Measurements from ENCODE around the gene SERPINA4. TPM values are rescaled to one million over a fixed set of nuclear protein-coding genes. Genes with fewer than 3 reads are reported as not detected.
A peak's percentile ranks its signal among the peaks of the same experiment; 100 is the strongest.
"Not testable (repeated sequence)": the region's sequence is repeated elsewhere in the genome, so short reads cannot be mapped to it uniquely, and the experiment has no call there.

Gene SERPINA4
- total RNA-seq, 1 donor from 2014 or later = not detected

DNA sequence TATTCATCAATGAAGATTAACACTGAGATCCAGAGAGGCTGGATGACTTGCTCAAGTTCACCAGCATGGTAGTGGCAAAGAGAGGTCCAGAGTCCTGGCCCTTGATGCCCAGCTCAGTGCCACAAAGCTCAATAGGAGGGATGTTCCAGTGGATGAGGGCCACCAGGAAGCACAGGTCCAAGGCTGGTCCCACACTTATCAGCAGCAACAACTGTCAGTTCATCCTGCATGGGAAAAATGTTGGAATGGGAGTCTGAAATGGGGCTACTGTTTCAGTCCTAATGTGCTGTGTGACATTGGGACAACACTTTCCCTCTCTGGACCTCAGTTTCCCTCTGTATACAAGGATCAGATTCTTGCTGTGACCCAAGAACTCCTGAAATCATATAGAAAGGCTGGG lies 31.2 kb downstream of the SERPINA4 start:
- no peak for DNase-seq (ENCODE audit: low read depth in 2 of 2)

DNA sequence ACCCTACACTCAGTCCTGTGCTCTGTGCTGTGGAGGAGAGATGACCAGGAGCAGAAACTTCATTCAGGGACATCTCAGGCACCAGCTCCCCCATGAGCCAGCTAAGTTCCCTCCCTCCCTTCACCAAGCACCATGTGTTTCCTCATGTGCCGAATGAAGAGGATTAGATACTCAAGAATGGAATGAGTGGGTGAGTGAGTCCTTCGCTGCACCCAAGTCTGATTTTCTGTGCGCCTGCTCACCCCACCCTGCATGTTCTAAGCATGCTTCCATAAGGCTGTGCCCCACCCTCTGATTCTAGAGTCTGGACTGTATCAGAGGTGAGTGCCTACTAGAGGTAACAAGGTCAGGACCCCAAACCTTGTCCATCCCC lies 32.1 kb downstream of the SERPINA4 start:
- DNase-seq (ENCODE audit: low read depth in 2 of 2) = no peak

DNA sequence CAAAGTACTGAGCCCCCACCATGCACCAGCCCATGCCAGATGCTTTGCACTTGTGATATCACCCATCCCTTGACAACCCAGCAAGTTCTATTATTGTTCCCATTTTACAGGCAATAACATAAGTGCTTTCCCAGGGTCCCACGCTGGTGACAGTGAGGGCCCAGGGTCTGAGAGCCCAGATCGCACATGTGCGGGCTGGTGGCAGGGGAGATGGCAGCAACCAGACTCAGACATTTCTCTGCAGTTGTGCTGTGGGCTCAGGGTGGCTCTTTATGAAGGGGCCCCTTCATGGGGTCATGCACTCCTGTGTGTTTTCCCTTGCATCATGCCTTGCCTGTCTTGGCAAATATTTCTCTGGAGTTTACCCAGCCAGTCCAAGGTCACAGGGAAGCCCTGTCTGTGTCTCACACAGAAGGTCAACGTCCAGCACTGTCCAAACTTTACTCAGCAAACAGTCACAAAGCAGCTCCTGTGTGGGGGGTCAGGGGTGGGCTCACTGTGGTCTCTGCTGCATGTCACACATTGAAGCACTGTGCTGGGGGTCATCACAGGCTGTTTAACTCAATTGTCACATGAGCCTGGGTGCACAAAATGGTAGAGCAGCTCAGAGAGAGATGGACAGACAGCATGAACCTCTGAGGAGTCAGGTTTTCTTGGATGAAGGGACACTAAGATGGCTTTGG lies 32.6 kb downstream of the SERPINA4 start:
- no peak for DNase-seq (ENCODE audit: low read depth in 2 of 2)

DNA sequence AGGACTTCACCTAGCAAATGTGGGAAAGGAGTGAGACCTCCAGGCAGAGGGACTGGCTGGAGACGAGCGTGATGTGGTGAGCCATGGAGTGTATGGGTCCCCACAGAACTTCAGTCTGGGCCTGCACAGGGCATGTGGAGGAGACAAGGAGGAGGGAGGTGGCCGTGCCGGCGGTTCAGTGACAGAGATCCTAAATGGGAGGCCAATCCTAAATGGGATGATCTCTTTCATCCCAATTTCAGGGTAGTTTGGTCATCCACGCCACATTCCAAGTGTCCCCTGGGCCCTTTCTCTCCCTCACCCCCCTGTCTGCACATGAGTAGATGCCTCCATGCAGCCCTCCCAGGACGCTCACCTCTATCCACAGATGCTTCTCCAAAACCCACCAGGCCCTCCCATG lies 33.2 kb downstream of the SERPINA4 start:
- DNase-seq (ENCODE audit: low read depth in 2 of 2) = no peak

DNA sequence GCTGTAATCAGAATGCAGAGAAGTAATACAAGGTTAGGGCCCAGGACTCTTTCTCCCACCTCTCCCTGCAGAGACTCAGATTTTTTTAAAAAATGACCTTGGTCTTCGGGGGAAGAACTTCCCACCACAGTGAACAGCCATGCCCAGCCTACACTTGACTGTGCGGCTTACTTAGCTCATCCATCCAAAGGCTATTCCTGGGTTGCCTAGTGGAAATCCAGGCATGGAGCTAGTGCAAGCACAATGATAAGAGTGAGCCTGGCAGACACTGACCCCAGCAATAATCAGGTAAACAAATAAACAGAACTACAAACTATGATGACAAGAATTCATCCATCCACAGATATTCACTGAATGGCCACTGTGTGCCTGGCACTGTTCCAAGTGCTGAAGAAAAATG lies 34.7 kb downstream of the SERPINA4 start:
- DNase-seq (ENCODE audit: low read depth in 2 of 2) = no peak

DNA sequence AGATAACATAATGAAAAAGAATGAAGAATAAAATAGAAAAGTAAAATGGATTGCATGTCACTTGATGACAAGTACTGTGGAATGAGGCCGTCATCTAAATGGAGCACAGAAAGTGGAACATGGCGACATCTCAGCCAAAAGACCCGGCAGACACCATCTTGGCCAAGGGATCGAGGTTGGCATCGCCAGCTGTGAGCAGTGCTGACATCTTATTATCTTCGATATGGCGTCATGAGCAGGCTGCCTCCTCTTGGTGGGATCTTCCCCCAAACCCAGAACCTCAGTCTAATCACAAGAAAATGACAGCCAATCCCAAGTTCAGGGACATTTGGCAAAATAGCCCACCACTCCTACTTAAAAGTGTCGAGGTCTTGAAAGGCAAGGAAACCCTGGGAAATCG lies 35.1 kb downstream of the SERPINA4 start:
- no peak for DNase-seq (ENCODE audit: low read depth in 2 of 2)

DNA sequence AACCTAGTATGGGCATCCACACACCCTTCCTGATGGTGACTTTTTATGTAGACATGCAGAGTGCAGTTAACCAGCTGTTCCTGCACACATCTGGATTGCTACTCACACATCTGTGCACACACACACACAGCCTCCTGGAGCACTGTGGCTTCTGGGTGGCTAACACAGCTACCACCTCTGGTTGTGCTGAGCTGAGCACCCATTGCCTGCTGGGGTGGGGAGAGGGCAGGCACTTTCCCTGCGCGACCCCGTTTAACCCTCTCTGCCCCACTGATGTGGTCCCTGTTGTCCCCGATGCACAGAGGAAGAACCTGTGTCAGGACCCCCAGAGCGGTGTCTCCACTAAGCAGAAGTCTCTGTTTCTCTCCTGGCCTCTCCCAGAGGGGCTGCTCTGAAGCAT lies 36.5 kb downstream of the SERPINA4 start:
- DNase-seq (ENCODE audit: low read depth in 2 of 2) = no peak

DNA sequence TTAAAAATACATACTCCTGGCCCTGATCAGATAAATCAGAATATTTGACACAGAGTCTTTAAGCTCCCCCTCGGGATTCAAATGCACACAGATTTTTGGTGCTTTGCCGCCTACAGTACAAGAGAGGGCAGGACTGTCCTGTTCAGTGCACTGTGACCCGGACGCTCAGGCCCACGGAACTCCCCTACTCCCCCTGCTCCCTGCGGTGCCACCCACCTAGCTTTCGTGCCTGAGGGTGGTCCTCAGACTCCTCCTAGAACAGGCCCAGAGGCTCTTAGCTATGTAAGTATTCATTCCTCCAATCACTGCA lies 37.2 kb downstream of the SERPINA4 start:
- no peak for DNase-seq (ENCODE audit: low read depth in 2 of 2)

DNA sequence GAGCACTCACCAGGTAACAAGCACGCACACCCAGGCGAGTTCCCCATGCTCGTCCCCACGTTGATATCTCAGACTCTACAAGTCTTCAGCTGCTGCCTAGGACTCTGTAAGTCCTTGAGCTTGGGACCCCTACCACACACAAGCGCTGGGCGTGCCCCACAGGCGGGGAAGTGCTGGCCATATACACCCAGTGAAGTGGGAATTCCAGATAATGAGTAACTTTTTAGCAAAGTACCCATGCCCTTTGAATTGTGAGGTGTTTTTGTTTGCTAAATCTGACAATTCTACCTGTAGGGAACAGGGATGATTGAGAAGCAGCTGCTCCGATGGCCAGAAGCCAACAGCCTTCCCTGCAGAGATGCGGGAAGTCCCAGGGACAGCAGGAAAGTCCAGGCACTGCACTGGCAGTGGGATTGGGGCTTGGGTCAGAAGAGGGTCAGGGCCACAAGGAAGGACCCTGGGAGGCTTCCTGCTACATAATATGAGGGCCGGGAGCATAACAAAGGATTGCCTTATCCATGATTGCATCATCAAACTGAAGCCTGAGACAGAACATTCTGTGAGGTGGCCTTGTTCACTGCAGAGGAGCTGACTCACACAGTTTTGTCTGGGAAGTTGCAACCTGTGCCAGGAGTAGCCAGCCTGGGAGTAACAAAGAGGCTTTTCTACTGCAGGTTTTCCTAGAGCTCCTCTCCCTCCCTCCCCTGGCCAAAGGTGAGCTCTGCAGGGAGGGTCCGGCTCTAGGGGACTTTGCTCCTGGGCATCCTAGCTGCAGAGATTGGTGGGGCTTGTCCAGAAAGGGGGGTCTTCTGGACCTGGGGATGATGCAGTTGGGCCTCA lies 37.8 kb downstream of the SERPINA4 start:
- peak in 1 of 2 donors; percentile 88 for DNase-seq (ENCODE audit: low read depth in 2 of 2)

DNA sequence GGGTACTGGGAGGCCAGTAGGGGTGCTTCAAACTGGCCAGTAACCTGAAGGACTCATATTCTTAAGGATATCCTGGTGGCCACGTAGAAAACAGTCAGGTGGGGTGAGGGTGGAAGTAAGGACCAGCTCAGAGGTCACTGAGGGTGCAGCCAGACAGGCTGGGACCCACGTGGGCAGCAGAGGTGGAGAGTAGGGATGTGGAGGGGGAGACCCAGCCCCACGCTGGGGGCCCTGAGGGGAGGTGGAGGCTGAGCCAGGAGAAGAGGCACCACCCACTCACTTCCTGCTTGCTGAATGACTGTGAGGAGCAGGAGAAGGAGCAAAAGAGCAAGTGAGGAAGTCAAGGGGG lies 38.4 kb downstream of the SERPINA4 start:
- DNase-seq (ENCODE audit: low read depth in 2 of 2) = peak in 1 of 2 donors; percentile 9

DNA sequence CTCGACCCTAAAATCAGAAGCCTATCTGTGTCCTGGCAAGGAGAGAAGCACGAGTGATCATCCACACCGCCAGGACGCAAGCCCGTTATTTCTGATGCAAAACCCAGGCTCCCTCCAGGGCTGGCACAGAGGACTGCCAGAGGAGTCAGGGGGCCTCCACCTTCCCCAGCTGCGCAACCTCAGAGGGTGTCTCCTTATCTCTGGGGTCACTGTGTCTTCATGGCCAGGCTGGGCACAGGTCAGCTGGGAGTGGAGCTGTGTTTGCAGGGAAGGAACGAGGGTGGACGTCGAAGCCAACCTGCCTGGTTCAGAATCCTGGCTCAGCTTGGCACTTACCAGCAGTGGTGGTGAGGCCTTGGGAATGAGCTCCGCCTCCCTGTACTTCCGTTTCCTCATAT lies 38.9 kb downstream of the SERPINA4 start:
- no peak for DNase-seq (ENCODE audit: low read depth in 2 of 2)

DNA sequence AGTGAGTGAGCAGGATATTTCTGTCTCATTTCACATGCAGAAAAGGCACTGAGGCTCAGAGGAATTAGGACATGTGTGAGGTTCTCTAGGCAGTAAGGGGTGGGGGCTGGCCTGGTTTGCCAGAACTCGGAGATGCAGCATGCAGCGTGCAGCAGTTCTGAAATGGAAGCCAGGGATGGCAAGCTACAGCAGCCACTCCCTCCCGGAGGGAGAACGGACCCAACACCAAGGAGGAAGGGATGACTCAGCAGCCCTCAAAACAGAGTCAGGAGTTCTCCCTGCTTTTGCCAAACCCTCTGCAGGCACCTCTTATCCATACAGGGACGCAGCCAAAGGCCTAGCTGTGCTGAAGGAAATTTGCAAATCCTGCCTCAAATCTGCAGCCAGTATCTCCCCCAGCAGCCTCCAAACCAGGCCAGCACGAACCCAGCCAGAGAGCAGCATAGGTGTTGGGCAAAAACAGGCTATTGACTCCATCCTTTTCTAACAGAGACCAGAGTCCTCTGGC lies 40.7 kb downstream of the SERPINA4 start:
- peak in 1 of 2 donors; percentile 60 for DNase-seq (ENCODE audit: low read depth in 2 of 2)

DNA sequence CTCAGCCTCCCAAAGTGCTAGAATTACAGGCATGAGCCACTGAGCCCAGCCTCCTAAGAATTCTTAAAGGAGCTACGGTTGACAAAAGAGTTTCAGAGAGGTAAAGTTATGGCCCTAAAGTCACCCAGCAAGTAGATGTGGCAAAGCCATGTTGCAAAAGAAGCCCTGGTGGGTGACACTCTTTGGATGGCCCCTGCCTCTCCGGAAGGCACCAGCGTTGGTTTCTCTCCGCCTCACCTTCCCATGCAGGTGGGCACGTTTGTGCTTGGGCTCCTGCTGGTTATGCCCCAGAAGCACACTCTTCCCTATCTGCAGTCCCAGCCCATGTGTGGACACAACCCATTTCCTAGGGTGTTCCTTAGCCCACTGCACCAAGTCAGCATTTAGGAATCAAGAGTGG lies 41.5 kb downstream of the SERPINA4 start:
- no peak for DNase-seq (ENCODE audit: low read depth in 2 of 2)

DNA sequence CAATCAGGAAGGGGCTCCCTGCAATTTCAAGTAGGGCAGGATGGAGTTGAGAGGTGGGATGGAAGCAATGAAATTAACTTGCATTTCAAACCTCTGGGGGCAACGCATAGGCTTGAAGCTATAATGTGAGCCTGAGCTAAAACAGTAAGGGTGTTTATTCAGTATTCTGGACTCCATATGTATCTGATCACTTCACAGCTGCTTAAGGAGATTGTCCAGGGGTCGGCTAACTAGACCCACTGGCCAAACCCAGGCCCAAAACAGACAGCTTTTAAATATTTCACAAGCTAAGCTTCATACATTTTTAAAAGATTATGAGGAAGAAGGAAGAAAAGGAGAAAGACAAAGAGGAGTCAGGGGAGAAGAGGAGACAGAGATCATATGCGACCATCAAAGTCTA lies 44.1 kb downstream of the SERPINA4 start:
- no peak for DNase-seq (ENCODE audit: low read depth in 2 of 2)

DNA sequence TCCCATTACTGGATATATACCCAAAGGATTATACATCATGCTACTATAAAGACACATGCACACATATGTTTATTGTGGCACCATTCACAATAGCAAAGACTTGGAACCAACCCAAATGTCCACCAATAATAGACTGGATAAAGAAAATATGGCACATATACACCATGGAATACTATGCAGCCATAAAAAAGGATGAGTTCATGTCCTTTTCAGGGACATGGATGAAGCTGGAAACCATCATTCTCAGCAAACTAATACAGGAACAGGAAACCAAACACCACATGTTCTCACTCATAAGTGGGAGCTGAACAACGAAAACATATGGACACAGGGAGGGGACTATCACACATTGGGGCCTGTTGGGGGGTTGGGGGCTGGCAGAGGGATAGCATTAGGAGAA lies 47.7 kb downstream of the SERPINA4 start:
- not testable (repeated sequence) for DNase-seq (ENCODE audit: low read depth in 2 of 2)

DNA sequence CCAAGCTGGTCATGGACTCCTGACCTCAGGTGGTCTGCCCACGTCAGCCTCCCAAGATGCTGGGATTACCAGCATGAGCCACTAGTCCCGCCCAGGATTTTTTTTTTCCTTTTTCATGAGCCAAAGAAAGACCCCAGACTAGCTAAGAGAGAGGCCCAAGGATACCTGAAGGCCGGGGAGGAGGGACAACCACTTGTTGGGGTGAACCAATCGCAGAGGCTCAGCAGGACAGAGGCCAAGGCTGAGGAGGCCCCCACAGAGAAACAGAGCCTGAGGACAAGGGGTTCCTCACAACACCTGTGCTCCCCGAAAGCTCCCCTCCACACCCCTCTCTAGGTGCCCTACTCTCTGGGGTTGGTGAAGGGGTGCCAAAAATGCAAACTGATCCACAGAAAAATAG lies 49.9 kb downstream of the SERPINA4 start:
- no peak for DNase-seq (ENCODE audit: low read depth in 2 of 2)

DNA sequence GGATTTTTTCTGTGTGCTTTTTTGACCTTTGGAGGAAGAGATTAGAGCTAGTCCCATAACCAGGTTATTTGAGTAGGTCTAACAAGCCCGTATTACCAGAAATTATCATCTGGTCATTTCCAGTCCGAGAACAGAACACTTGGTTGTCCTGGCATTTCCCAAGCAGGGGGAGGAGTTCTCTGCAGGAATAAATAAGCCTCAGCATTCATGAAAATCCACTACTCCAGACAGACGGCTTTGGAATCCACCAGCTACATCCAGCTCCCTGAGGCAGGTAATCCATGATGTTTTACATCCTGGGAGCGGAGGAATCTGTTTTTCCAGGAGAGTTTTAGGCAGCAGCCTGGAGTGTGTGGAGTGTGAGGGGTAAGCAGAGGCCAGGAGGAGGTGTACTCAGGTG lies 50.9 kb downstream of the SERPINA4 start, which contains the start of gene SERPINA3:
Gene SERPINA3, plus strand, starts transcription at position 218 of the 400 bp plus-strand sequence. CDS start 2,051 bp downstream, outside the sequence.
- DNase-seq (ENCODE audit: low read depth in 2 of 2) = no peak

DNA sequence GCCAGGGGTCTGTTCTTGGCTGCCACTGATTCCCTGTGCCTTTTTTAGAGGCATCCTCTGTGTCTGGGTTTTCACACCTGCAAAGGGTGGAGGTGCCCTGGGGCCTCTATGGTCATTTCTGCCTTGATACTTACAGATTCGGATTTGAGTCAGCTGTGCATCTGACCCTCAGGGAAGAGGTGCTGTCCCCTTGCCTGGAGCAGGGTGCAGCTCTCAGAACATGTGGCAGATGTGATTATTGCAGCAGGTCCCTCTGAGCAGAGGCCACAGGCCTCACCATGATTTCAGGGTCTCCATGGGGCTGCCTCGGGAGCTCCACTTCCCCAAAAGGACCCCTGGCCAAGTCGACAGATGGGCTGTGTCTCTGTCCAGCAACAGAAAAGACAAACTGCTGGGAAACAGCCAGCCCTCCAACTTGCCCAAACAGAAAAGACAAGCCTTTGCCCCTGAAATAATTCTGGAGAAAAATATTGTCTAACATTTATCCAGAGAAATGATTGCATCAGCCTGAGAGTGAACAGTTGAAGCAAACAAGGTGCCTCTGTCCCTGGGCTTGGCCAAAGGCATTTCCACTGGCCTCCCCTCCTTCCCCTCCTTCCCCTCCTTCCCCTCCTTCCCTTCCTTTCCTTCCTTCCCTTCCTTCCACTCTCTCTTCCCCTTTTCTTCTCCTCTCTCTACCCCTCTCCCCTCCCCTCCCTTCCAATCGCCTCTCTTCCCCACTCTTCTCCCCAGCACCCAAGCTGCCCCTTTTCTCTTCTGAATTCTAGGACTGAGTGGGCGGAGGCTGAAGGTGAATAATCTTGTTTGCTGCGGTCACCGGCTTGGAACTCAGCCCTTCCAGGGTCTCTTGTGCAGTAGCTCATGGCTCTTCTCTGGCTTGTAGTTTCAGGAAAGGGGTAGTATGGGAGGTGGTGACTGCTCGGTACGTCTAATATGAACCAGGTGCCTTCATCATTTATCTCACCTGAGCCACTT lies 51.6 kb downstream of the SERPINA4 start:
- no peak for DNase-seq (ENCODE audit: low read depth in 2 of 2)

DNA sequence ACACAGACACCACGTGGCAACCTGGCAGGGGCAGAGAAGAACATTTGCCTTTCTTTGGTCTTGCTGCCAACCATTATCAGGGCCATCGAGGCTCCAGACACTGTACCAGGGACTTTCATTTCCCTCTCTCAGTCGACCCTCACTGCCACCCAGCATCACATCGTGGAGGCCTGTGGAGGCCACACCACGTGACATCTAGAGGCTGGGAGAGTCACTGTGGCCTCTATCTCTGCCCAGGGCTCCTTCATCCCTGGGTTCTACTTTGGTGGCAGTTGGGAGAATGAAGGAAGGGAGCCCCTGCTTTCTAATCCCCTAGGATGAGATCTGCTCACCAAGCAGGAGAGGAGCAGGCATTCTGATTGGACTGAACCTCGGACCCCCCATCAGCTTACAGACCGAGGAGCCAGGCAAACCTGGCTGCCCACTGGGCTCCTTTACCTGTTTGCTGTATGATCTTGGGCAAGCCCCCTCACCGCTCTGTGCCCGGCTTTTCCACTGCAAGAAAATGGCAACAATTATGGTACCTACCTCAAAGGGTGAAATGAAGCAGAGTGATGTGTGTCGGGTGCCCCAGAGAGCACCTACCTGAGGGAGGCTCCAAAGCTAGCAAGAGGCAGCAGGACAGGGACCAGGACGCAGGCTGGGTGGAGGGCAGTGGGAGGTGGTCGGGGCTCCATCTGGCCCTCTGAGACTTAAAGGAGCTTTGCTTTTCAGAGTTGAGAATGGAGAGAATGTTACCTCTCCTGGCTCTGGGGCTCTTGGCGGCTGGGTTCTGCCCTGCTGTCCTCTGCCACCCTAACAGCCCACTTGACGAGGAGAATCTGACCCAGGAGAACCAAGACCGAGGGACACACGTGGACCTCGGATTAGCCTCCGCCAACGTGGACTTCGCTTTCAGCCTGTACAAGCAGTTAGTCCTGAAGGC lies 52.7 kb downstream of the SERPINA4 start:
- DNase-seq (ENCODE audit: low read depth in 2 of 2) = no peak

DNA sequence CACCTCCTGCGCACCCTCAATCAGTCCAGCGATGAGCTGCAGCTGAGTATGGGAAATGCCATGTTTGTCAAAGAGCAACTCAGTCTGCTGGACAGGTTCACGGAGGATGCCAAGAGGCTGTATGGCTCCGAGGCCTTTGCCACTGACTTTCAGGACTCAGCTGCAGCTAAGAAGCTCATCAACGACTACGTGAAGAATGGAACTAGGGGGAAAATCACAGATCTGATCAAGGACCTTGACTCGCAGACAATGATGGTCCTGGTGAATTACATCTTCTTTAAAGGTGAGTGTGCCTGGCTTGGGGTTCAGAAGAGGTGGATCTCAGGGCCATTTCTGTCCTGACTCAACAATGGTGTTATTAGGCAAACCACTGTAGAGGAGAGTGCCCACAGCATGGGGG lies 53.6 kb downstream of the SERPINA4 start:
- DNase-seq (ENCODE audit: low read depth in 2 of 2) = no peak

DNA sequence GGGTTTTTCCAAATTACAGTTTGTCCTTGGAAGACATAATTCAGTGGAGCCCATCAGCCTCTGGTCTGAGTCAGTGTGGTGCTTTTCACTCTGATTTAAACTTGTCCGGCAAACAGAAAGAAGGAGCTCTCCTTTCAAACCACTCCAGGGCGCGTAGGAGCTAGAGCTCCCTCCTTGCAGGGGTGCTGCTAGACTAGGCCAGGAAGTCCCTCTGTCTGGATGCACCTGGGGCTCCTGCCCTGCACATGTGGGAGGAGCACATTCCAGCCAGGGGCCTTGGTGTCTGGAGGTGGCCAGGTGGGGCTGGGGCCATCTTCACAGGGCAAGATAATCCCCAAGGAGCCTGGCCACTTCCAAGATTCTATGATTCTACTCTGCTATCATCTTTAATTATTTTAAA lies 54.0 kb downstream of the SERPINA4 start:
- DNase-seq (ENCODE audit: low read depth in 2 of 2) = no peak
